ENCODE measurements around the gene DPT.

DPT gene

GRCh38 chr1:168734946-168735345 is 5.9 kb upstream of the DPT start:
- no peak for DNase-seq

GRCh38 chr1:168734271-168734670 is 5.3 kb upstream of the DPT start:
- no peak for DNase-seq

- DNase-seq, result no peak
Measured at GRCh38 chr1:168733241-168733640, 4.2 kb upstream of the DPT start.

- DNase-seq, result no peak
Measured at GRCh38 chr1:168732736-168733135, 3.7 kb upstream of the DPT start.

- no peak for DNase-seq
Measured at GRCh38 chr1:168731244-168731953, 2.4 kb upstream of the DPT start.

- DNase-seq, result no peak
Measured at GRCh38 chr1:168729405-168729802, 398 bp upstream of the DPT start.

GRCh38 chr1:168726719-168727118 is 2.3 kb downstream of the DPT start:
- no peak for DNase-seq

- DNase-seq, result no peak
Measured at GRCh38 chr1:168726281-168726680, 2.7 kb downstream of the DPT start.

GRCh38 chr1:168725831-168726230 is 3.2 kb downstream of the DPT start:
- DNase-seq, result no peak

- no peak for DNase-seq
Measured at GRCh38 chr1:168725060-168725459, 3.9 kb downstream of the DPT start.

GRCh38 chr1:168723000-168723399 is 6.0 kb downstream of the DPT start:
- no peak for DNase-seq

GRCh38 chr1:168720839-168721238 is 8.2 kb downstream of the DPT start:
- no peak for DNase-seq

GRCh38 chr1:168719306-168720111 is 9.5 kb downstream of the DPT start:
- no peak for DNase-seq

GRCh38 chr1:168717906-168718891 is 10.8 kb downstream of the DPT start:
- no peak for DNase-seq

- DNase-seq, result peak in 1 of 2 experiments; percentile 31
Measured at GRCh38 chr1:168714012-168714411, 15.0 kb downstream of the DPT start.

GRCh38 chr1:168709405-168710363 is 19.3 kb downstream of the DPT start:
- no peak for DNase-seq

- DNase-seq, result no peak
Measured at GRCh38 chr1:168708698-168709404, 20.2 kb downstream of the DPT start.

- no peak for DNase-seq
Measured at GRCh38 chr1:168706391-168706992, 22.5 kb downstream of the DPT start.

GRCh38 chr1:168700575-168701268 is 28.3 kb downstream of the DPT start:
- no peak for DNase-seq

- DNase-seq, result no peak
Measured at GRCh38 chr1:168698453-168698852, 30.6 kb downstream of the DPT start.
